ENCODE data around the gene FAM241A. TPM values are rescaled to one million over a fixed set of nuclear protein-coding genes. Genes with fewer than 3 reads are reported as not detected.

Gene FAM241A
- total and polyA plus RNA-seq, 2 of the 13 experiments (the other 11 are each of a cell fraction or from before 2014, with no cell fraction given), result 0.61 to 0.69 TPM

DNA sequence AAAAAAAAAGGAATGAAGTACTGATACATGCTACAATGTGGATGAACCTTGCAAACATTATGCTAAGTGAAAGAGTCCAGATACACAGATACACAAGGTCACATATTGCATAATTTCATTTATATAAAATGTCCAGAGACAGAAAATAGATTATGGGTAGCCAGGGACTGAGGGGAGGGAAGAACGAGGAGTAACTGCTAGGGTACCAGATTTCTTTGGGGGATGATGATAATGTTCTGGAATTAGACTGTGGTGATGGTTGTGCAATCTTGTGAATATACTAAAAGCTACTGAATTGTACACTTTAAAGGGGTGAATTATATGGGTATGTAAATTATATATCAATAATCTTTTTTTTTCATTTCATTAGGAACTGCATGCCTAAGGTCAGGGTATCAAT is 65.5 kb downstream of the FAM241A start:
- Histone ChIP-seq H3K4me1 (ENCODE audit: insufficient read depth, low read length) (peaks cover 55% of the 10 kb centered on the region), H3K36me3 (replicated peaks in 1 of 2; ENCODE audit: control insufficient read depth in 1 of 2, insufficient read depth in 2 of 2, low read length in 2 of 2) (no peaks in the 10 kb centered on the region), H3K9me3 (ENCODE audit: low read length) (peaks cover 11% of the 10 kb centered on the region; the same call in 1 of the 2 replicates), H3K4me3 (replicated peaks in 1 of 3; ENCODE audit: insufficient read depth in 1 of 3, low read depth in 2 of 3, low read length in 3 of 3) (no peak overlapping the region), H3K27me3 (ENCODE audit: control insufficient read depth in 1 of 2, insufficient read depth in 2 of 2, low read length in 2 of 2) (no peaks in the 10 kb centered on the region), H3K79me2 (ENCODE audit: insufficient read depth, low read length) (no peaks in the 10 kb centered on the region), H3K9ac (ENCODE audit: insufficient read depth, low read depth, low read length) (no peak overlapping the region), H3K27ac (ENCODE audit: extremely low read length, insufficient read depth, low read length) (no peak overlapping the region), H4K20me1 (ENCODE audit: insufficient read depth, low read length) (no peaks in the 10 kb centered on the region), H3K4me2 (ENCODE audit: low read depth, low read length) (no peak overlapping the region), H2AFZ (ENCODE audit: low read length) (no peak overlapping the region)
- 93% methylated on average over 1 of the region's 1 CpG for WGBS (ENCODE audit: low lambda C conversion rate)
- in situ Hi-C loops (cut with HindIII; ENCODE audit: extremely low pct_ligation_motif_present, low pct_unique_long_range_greater_than_20kb) (no loop called here), intact Hi-C loops (cut with micrococcal nuclease; ENCODE audit: unreplicated experiment) (loop anchor here (10.0 kb wide), 1 partner anchor 54 kb away; no protein-coding TSS in a partner anchor)
- BruUV-seq (replicated peaks), result no TSS peak
- ChIA-PET POLR2A (no interaction called here), CTCF (ENCODE audit: low intra/inter-chr PET ratio, low total read pairs) (no interaction called here)
- DNase-seq (ENCODE audit: low spot score) (no peak), FAIRE-seq (no peak), ATAC-seq (no peak)
- TF ChIP-seq, protein P1, sequence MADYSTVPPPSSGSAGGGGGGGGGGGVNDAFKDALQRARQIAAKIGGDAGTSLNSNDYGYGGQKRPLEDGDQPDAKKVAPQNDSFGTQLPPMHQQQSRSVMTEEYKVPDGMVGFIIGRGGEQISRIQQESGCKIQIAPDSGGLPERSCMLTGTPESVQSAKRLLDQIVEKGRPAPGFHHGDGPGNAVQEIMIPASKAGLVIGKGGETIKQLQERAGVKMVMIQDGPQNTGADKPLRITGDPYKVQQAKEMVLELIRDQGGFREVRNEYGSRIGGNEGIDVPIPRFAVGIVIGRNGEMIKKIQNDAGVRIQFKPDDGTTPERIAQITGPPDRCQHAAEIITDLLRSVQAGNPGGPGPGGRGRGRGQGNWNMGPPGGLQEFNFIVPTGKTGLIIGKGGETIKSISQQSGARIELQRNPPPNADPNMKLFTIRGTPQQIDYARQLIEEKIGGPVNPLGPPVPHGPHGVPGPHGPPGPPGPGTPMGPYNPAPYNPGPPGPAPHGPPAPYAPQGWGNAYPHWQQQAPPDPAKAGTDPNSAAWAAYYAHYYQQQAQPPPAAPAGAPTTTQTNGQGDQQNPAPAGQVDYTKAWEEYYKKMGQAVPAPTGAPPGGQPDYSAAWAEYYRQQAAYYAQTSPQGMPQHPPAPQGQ (CRISPR knock-in tag; IDR thresholded peaks at IDR 0.05; ENCODE audit: borderline replicate concordance), result no peak
- TF ChIP-seq MEIS2 (CRISPR knock-in tag; IDR thresholded peaks at IDR 0.05) (no peak), CEBPG (CRISPR knock-in tag; IDR thresholded peaks at IDR 0.05) (no peak), ZNF10 (CRISPR knock-in tag; IDR thresholded peaks at IDR 0.05; ENCODE audit: borderline replicate concordance, low read depth) (no peak), ATF7 (IDR thresholded peaks at IDR 0.05) (no peak), ATF7 (CRISPR knock-in tag; IDR thresholded peaks at IDR 0.05) (no peak)
- TF ChIP-seq, protein P2, sequence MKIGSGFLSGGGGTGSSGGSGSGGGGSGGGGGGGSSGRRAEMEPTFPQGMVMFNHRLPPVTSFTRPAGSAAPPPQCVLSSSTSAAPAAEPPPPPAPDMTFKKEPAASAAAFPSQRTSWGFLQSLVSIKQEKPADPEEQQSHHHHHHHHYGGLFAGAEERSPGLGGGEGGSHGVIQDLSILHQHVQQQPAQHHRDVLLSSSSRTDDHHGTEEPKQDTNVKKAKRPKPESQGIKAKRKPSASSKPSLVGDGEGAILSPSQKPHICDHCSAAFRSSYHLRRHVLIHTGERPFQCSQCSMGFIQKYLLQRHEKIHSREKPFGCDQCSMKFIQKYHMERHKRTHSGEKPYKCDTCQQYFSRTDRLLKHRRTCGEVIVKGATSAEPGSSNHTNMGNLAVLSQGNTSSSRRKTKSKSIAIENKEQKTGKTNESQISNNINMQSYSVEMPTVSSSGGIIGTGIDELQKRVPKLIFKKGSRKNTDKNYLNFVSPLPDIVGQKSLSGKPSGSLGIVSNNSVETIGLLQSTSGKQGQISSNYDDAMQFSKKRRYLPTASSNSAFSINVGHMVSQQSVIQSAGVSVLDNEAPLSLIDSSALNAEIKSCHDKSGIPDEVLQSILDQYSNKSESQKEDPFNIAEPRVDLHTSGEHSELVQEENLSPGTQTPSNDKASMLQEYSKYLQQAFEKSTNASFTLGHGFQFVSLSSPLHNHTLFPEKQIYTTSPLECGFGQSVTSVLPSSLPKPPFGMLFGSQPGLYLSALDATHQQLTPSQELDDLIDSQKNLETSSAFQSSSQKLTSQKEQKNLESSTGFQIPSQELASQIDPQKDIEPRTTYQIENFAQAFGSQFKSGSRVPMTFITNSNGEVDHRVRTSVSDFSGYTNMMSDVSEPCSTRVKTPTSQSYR (CRISPR knock-in tag; IDR thresholded peaks at IDR 0.05; ENCODE audit: borderline replicate concordance), result no peak
- TF ChIP-seq, protein P3, sequence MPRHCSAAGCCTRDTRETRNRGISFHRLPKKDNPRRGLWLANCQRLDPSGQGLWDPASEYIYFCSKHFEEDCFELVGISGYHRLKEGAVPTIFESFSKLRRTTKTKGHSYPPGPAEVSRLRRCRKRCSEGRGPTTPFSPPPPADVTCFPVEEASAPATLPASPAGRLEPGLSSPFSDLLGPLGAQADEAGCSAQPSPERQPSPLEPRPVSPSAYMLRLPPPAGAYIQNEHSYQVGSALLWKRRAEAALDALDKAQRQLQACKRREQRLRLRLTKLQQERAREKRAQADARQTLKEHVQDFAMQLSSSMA (CRISPR knock-in tag; IDR thresholded peaks at IDR 0.05), result no peak

Data from HepG2 (cell line).